GM21529 (cell line): ENCODE data around the gene D2HGDH.
"Not testable (repeated sequence)": the region's sequence is repeated elsewhere in the genome, so short reads cannot be mapped to it uniquely, and the experiment has no call there.

ENCODE experiments used
- ATAC-seq: cut with Tn5 transposase; IDR thresholded peaks from one replicate; pipeline ENCODE4 v1.9.1; 2021; ENCODE audit not compliant: unreplicated experiment

The D2HGDH gene

GRCh38 chr2:241804326-241805229, 70.1 kb downstream of the D2HGDH start:
- no peak for ATAC-seq

GRCh38 chr2:241806217-241806616, 71.8 kb downstream of the D2HGDH start:
- not testable (repeated sequence) for ATAC-seq

- no peak for ATAC-seq
Measured at GRCh38 chr2:241808051-241808720, 73.8 kb downstream of the D2HGDH start.

- no peak for ATAC-seq
Measured at GRCh38 chr2:241808721-241809382, 74.4 kb downstream of the D2HGDH start, which contains the start of gene NEU4. Gene NEU4 (plus strand): TSS chr2:241809193. CDS start chr2:241814485, 5,292 bp downstream.

GRCh38 chr2:241809383-241810306, 75.2 kb downstream of the D2HGDH start:
- ATAC-seq = no peak

GRCh38 chr2:241810307-241811200, 76.1 kb downstream of the D2HGDH start:
- ATAC-seq = no peak

- ATAC-seq = no peak
Measured at GRCh38 chr2:241811201-241811951, 76.9 kb downstream of the D2HGDH start.

- ATAC-seq = no peak
Measured at GRCh38 chr2:241811952-241812729, 77.7 kb downstream of the D2HGDH start.

GRCh38 chr2:241812730-241813643, 78.6 kb downstream of the D2HGDH start:
- no peak for ATAC-seq

GRCh38 chr2:241813644-241814392, 79.4 kb downstream of the D2HGDH start:
- no peak for ATAC-seq

- ATAC-seq = no peak
Measured at GRCh38 chr2:241814393-241814642, 79.9 kb downstream of the D2HGDH start.

GRCh38 chr2:241814643-241815476, 80.4 kb downstream of the D2HGDH start:
- ATAC-seq = no peak

- ATAC-seq = no peak
Measured at GRCh38 chr2:241815477-241816430, 81.3 kb downstream of the D2HGDH start.

GRCh38 chr2:241816431-241817121, 82.1 kb downstream of the D2HGDH start:
- no peak for ATAC-seq
